Omental fat pad (tissue), 4 donors: ENCODE measurements around the gene ARHGEF39. TPM values are rescaled to one million over a fixed set of nuclear protein-coding genes. Genes with fewer than 3 reads are reported as not detected.

Source experiments
- ATAC-seq: fragments of 150-250 bp; one replicate; pipeline ENCODE4 v1.9.1; 2016; ENCODE audit warnings: mild to moderate bottlenecking, moderate library complexity; ENCODE audit not compliant: low FRiP score
- DNase-seq: peaks from one replicate; pipeline ENCODE4 v3.0.0-alpha.2; 2019; ENCODE audit warnings: low spot score
- CTCF ChIP-seq, 3 donors: fragments of 450-650 bp; IDR thresholded peaks; one replicate each; pipeline ENCODE4 v1.5.1; 2016 to 2017; ENCODE audit warnings: antibody characterized with exemption in 3 of 3, mild to moderate bottlenecking in 3 of 3, moderate library complexity in 2 of 3
- total RNA-seq, 4 donors: library from RNA; depleted of rRNA; stranded (reverse); fragments of >200 nt; gene quantifications; one replicate each; pipeline ENCODE4 v1.1.0, GENCODE V29; 2016

Gene ARHGEF39
- total RNA-seq, 4 donors from 2014 or later: 0.36 to 2.8 (median 0.65) TPM; not detected in 1

- no peak for TF ChIP-seq CTCF (IDR thresholded peaks at IDR 0.05)
- ATAC-seq: no peak
- DNase-seq: no peak
Measured at GRCh38 chr9:35658968-35659220, 6.1 kb downstream of the ARHGEF39 start.

- no peak for DNase-seq
- TF ChIP-seq CTCF (IDR thresholded peaks at IDR 0.05): no peak
Measured at GRCh38 chr9:35658137-35658967, 6.6 kb downstream of the ARHGEF39 start, which contains the start of gene CCDC107. Gene CCDC107, plus strand, starts transcription at chr9:35658292. Its CDS starts 88 bp downstream, at chr9:35658380.

GRCh38 chr9:35657546-35658136 lies 7.4 kb downstream of the ARHGEF39 start, which contains the start of gene RMRP:
Gene RMRP, minus strand, starts transcription at chr9:35658019.
- TF ChIP-seq CTCF (IDR thresholded peaks at IDR 0.05): peak in 1 of 3 donors; percentile 35
- DNase-seq: peak; percentile 91
- ATAC-seq: peak; percentile 98

More at GRCh38 chr9:35658137-35658967, 6.6 kb downstream of the ARHGEF39 start, which contains the start of gene CCDC107:
- peak; percentile 92 for ATAC-seq

- DNase-seq (no peak), ATAC-seq (peak; percentile 12)
- no peak for TF ChIP-seq CTCF (IDR thresholded peaks at IDR 0.05)
Measured at GRCh38 chr9:35656831-35657545, 8.0 kb downstream of the ARHGEF39 start.

- TF ChIP-seq CTCF (IDR thresholded peaks at IDR 0.05): no peak
- DNase-seq: no peak
- no peak for ATAC-seq
Measured at GRCh38 chr9:35656348-35656747, 8.6 kb downstream of the ARHGEF39 start.

GRCh38 chr9:35653611-35654010 lies 11.4 kb downstream of the ARHGEF39 start:
- ATAC-seq (no peak), DNase-seq (no peak)
- TF ChIP-seq CTCF (IDR thresholded peaks at IDR 0.05): no peak
